Measurements from ENCODE around the gene MYH10.
"Not testable (repeated sequence)": the region's sequence is repeated elsewhere in the genome, so short reads cannot be mapped to it uniquely, and the experiment has no call there.

The MYH10 gene

DNA sequence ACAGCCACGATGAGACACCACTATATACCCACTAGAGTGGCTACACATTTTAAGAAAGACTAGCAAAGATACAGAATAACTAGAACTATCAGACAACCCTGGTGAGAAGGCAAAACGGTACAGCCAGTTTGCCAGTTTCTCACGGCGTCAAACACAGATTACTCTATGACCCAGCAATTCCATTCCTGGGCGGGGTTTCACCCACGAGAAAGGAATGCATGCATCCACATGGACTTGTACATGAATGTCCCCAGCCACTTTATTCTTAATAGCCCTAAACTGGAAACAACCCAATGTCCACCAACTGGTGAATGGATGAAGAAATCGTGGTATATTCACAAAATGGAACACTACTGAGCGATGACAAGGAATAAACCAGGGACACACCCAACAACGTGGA lies 74.5 kb downstream of the MYH10 start:
- peak; percentile 37 for DNase-seq (ENCODE audit: low read depth)

DNA sequence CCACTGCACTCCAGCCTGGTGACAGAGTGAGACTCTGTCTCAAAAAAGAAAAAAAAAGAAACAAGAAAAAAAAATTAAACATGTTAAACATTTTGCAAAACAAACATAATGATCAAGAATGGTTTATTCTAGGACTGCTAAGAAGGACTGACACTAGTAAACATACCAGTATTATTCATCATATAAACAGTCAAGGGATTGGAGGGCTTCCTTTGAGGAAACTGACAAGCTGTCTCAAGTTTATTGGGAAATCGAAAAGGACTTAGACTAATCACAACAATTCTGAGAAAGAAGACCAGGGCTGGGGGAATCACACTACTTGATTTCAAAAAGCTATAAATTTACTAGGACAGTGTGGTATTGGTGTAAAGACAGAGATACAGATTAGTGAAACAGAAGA lies 75.5 kb downstream of the MYH10 start:
- DNase-seq (ENCODE audit: low read depth): peak; percentile 52

DNA sequence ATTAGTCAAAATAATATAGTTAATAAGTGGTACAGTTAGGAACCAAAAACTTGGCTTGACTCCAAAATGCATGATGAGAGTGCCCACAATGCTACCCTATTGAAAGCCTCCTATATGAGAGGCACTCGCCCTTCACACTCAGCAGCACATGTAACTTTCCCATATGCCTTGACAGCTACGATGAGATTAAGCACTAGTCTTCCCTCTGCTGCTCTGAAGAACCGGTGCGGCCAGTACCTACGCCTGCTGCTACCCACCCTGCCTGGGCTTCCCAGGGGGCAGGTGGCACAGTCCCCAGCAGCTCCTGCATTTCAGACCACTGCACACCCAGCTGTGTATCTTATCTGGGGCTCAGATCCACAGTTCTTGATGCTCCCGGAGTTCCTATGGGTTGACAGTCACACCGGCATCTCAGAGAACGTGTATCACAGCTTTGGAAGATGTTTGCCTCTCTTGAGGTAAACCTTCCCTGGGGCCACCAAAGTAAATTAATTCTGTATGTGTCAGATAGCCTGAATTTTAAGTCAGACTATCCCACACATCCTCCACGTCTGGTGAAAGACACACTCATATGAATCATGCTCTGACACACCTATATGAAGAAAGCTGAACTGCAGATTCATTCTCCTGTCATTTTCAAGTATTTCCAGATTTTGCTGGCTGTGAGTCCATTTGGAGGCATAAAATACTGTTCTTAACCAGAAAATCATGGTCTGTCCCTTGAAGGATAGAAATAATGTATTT lies 77.8 kb downstream of the MYH10 start:
- DNase-seq (ENCODE audit: low read depth): peak; percentile 86

DNA sequence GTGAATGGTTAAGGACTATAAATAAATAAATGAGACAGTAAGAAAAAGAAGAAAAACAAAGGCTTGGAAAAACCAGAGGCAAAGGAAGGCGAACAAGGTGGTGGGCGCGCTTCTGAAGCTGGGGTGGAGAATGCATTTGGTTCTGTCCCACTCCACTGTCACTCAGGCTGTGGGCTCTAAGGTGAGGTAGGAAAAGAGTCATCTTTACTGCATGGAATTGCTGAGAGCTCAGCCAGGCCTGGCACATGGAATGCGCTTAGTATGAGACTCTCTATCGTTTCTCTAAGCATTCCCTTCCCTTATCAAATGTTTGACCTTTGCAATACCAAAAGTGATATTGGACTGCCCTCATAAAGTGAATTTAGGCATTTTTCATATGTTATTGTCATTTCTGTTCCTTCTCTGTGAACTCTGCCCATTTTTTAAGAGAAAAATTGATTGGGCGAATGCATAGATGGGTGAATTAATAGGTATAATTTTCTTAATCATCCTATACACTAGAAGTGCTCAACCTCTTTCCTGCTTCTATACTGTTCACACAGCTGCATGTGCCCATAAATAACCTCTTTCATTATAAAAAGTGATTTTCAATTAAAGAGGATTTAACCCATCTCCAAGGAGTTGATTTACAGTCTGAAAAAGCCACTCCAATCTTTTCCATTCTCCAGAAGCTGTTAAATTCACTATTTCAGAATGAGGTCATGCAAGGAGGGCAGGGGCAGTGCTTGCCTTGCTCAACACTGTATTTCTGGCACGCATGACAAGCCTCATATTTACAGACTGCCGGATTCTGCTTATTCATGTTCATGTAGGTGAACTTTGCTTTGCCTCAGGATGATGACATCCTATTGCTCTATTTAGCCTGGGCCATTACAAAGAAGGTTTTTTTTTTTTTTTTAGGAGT lies 87.7 kb downstream of the MYH10 start:
- DNase-seq (ENCODE audit: low read depth): peak; percentile 1

DNA sequence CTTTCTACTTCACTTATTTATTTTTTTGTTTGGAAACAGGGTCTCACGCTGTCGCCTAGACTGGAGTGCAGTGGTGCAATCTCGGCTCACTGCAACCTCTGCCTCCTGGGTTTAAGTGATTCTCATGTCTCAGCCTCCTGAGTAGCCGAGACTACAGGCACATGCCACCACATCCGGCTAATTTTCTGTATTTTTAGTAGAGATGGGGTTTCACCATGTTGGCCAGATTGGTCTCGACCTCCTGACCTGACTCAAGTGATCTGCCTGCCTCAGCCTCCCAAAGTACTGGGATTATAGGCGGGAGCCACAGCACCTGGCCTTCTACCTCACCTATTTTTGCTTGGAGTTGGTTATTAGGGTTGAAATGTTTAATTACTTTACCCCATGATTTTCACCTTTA lies 90.5 kb downstream of the MYH10 start:
- DNase-seq (ENCODE audit: low read depth): not testable (repeated sequence)

DNA sequence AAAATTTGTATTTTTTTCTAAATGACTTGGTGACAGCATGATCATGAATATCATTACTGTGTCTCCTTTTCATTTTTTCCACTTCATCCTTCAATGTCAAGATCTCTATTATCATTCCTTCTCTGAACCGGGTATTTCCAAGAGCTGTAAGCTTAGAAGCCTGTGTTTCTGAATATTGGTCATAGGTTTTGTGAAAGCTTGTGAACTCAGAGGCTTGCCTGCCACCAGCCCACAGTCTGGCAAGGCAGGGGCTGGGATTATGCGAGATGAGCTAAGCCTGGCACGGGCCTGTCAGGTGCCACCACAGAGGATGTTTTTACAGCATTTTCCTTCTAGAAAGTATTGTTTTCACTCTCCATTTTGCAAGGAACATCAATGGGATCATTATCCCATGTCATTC lies 92.8 kb downstream of the MYH10 start:
- DNase-seq (ENCODE audit: low read depth): no peak

DNA sequence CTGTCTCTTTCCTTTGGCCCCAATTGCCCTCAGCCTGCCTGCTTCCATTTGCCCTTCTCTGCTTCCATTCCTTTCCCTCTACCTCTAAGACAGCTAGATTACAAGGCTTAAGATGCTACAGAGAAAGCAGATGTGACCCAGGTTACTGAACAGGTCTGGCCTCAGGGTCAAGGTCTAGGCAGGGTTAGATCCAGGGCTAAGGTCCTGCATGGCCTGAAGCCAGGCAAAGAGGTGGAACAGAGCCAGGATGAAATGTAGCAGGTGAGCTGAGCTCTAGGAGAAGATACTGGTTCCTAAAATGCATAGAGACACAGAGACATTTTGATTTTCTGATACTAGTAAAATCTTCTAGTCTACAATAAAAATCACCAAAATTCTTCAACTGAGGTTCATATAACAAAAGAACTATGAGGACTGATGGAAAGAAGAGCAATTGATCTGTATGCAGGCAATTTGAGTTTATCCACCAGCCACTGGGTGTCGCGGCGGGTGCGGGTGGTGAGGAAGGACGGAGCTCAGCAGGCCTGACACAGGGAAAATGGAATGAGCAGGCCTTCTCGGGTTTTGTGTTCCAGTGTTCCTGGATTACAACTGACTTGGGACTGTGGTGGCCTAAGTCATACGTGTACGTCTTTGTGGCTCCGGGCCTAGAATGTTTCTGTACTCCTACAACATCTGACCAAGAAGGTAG lies 95.9 kb downstream of the MYH10 start:
- DNase-seq (ENCODE audit: low read depth): no peak

DNA sequence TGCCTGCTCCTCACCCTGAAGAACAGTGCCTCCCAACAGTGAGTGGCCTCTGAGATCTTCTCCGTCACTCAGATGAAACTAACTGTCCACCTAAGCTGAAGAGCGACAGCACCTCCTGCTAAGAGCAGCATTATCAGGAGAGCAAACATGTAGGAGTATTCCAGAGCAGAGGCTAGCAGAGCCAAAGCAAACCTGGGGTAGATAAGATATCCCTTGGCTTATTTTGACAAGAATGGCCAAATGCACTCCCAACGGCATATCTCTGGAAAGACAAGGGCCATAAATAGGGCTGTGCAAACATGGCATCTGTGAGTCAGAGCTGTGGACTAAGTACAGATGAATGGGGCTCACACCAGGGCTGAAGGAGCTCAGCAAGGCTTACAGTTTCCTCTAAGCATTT lies 98.5 kb downstream of the MYH10 start:
- no peak for DNase-seq (ENCODE audit: low read depth)

DNA sequence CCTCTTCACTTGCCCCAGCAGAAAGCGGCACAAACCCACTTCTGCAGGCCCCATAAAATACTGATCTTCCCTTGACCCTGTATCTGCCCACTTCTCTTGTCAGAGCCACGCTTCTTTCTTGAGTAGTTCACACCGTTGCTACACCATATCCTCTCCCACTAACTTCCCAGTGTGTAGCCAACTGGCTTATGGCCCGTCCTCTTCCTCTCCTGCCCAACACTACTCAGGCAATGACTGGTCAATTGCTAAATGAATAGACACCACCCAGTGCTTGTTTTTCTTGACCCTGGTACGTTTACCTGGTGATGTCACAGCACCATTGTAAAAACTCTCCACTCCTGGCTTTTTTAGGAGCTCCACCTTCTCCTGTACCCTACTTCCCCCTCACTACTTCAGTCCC lies 107.9 kb downstream of the MYH10 start:
- DNase-seq (ENCODE audit: low read depth): no peak

DNA sequence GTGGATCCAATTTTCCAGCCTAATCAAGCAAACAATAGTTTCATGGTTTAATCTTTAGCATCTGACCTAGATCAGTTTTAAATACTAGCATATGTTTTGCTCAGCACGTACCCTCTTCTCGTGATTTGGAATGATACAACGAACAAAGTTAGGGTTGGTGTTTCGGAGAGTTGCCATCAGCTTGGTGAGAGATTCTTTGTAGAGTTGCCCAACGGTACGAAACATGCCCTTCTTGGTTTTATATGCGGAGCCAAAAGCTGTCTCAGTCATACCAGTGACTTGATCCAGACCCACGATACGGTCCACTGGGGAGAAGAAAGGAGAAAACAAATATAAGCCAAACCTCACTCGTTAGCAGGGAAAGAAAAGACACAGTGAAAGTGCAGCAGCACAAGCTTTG lies 109.5 kb downstream of the MYH10 start:
- DNase-seq (ENCODE audit: low read depth): no peak

DNA sequence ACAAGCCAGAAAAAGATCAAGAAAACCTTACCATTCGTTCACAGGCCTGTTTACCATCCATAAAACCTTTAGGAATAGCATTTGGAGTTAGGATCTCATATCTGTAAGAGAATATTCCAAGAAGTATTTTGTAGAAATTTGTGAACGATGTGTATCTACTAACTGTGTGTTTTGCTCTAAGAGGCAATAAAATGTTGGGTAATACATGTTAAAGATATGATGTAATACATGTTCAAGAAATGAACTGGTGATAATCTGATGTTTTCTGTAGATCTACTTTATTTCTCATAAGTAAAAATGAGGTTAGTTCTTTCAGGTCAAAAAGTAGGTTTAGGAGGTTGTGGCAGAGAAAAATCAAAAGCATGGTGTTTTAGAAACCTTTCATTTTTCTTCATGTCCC lies 111.7 kb downstream of the MYH10 start:
- no peak for DNase-seq (ENCODE audit: low read depth)

DNA sequence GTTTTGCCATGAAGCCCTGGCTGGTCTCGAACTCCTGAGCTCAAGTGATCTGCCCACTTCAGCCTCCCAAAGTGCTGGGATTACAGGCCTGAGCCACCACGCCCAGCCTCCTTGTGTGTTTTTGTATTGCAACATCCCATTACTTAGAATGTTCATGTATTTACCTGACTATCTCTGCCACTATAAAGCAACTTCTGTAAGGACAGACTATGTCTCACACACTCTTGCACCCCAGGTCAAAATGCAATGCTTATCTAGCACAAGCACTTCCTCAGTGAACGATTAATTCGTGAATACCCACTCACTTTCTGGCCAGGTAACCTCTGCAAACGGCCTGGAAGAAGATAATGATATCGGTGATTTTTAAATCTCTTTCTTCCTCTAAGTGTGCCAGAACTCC lies 112.2 kb downstream of the MYH10 start:
- DNase-seq (ENCODE audit: low read depth): no peak

DNA sequence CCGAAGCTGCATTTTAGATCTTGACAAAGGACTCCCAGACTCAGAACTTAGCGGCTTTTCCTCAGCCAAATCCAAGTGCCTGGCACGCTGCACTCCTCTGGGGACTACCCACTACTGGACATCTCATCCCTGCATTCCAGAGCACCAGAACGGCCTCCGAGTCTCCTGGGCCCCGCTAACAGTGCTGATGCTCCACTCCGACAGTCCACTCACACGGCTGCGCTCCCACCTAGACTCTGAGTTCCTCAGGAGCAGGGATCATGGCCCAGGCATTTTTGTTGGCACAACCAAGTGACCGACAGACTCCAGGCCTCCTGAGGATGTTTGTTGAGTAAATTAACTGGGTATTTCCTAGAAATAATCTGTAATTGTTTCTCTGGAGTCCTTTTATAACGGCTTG lies 115.7 kb downstream of the MYH10 start:
- DNase-seq (ENCODE audit: low read depth): no peak

DNA sequence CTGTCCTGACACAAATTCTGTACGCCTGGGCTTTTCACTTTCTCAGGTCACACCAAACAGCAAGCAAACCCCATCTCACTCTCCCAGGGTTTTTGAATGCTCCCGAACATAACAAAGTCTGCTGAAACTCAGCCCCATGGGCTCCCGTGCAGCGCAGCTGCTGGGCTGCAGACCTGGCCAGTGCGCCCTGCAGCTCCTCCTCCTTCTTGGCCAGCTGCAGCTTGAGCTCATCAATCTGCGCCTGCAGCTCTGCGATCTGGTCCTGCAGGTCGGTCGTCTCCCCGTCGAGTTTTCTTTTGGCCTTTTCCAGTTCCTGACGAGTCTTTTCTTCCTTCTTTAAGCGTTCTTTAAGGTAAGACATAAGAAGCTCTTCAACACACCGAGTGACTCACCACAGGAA lies 124.4 kb downstream of the MYH10 start:
- DNase-seq (ENCODE audit: low read depth): no peak

DNA sequence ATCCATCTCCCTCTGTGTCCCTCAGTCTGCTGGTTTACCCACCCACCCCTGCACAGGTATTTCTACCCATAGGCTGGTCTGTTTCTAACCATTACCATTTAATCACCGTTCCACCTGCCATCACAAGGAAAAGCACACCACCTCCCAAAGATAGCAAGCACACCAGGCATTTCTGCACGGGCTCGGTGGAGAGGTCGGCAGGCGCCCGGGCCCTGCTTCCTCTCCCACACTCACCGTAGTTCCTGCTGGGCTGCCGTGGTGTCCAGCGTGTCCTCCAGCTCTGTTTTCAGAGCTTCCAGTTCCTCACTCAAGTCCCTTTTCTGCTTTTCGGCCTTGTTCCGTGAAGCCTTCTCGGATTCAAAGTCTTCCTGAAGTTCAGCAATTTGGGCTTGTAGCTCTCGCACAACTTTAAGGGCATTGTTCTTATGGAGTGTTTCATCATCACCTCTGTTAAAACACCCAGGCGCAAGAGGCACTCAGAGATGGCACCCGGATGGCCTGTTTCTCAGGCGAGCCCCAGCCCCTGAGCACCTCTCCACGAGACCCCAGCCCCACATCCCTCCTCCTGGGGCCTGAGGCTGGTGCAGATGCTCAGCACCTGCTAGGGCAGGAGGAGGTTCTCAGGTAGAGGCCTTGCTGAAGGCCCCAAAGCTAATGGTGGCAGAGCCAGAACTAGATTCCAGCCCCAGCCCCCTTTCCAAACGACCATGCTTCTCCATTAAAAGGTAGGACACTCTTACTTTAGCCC lies 125.9 kb downstream of the MYH10 start:
- DNase-seq (ENCODE audit: low read depth): no peak

DNA sequence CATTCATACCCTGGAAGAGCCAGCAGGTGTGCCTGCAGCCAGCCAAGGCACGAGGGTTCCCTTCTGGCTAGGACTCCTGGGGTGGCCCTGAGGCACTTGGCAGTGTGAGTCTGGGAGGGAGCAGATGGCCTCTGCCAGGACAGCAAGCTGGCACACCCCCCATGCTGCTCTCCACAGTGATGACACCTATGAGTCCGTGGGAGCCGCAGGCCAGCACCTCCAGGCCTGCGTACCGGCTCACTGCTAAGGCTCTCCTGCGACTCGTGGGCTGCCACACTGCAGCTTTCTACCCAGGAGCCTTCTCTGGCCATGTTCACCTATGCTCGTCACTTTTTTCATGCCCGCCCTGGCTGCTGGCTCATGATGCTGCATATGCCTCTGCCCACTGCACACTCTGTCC lies 126.7 kb downstream of the MYH10 start:
- no peak for DNase-seq (ENCODE audit: low read depth)

DNA sequence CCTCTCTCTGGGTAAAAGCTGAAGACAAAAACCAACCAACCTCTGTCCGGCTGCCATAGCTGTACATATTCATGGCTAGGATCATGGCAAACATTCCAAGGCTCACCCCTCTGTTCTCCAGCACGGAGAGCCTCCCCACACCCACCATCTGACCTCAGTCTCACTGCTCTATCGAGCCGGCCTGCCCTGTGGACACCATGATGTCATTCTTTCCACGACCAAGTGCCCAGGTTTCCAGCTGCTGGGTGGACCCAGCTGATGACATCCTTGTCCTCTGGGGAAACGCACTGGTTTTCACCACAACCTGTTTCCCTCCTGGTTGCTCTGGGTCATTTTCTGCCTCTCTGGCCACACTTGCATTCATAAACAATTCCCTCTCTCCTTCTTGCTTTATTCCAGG lies 127.2 kb downstream of the MYH10 start:
- no peak for DNase-seq (ENCODE audit: low read depth)

DNA sequence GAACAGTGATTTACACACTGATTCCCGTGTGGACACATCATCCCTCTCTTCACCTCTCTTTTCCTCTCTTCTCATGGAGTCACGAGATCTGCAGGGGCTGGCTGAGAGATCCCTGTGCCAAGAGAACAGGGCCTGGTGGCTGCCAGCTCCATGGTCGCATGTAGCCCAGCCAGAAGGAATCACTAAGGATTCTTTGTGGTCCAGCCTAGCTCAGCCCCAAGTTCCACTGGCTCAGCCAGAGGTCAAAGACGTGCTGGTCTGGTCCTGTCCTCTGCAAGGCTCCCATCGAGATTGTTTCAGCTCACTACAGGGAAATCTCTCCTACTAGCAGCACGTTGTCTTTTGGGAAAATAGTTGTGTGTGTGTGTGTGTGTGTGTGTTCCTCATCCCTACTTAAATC lies 128.4 kb downstream of the MYH10 start:
- no peak for DNase-seq (ENCODE audit: low read depth)

DNA sequence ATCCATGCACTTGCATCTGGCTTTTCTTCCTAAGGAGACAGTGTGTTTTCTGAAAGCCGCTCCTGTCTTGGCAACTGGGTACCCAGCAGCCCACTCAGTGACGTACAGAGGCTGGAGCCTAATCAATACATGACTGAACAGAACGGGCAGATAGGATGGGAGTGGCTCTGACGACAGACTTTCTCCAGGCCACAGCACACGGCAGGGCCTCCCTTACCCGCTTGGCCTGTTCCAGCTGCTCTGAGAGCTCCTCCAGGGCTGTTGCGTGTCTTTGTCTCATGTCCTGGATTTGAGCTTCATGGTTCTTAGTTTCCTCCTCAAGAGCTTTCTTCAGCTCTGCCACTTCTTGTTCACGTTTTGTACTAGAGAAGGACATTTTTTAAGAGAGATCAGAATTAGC lies 129.9 kb downstream of the MYH10 start:
- no peak for DNase-seq (ENCODE audit: low read depth)

DNA sequence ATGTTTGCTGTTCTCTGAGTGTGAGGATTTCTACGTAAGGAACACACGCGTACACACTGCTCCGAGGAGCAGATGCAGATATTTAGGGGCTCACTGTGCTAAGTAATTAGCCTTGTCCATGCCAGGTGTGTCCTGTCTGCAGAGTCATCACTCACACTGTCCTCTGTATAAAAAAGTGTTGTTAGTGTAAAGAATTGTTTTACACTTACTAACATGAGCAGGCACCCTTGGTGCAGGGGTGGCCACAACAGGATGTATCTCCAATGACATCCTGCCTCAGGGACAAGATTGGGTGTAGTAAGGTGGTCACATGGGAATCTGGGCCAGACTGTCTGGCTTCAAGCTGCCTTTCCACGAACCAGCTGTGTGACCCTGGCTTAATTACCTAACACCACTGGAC lies 130.9 kb downstream of the MYH10 start:
- DNase-seq (ENCODE audit: low read depth): no peak

DNA sequence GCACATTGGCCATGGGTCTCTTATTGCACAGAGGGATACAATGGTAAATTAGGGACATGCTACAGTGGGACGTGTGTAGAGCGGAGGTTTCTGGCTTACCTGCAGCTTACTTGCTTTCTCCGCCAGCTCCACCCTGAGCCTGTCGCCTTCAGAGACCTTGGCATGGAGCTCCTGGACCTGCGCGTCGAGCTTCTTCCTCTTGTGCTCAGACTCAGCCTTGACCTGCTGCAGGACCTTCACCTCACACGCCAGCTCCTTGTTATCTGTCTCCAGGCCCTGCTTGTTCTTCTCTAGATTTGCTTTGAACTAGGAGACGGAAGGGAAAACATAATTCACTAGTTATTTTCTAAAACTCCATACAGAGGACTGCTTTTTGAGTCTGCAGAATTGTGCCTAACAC lies 131.4 kb downstream of the MYH10 start:
- no peak for DNase-seq (ENCODE audit: low read depth)

DNA sequence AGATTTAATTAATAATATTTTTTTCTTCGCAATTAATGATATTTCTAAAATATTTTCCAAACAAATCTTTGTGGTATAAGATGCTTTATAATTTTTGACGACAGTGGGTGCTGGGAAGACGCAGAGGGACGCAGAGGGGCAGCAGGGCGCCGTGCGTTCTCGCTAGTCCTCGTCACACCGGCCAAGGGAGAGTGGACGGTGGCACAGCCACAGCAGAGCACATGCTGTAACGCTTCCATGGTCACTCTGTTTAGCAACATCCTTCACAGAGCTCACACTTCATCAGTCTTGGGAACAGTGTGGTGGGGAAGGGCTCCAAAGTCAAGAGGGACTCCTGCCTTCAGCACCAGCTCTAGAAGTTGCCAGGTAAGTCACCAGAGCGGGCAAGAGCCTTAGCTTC lies 134.4 kb downstream of the MYH10 start:
- no peak for DNase-seq (ENCODE audit: low read depth)

Data from ELR (cell line).